Transverse colon (tissue), 4 donors: ENCODE results near the gene RHOB. TPM values are rescaled to one million over a fixed set of nuclear protein-coding genes. Genes with fewer than 3 reads are reported as not detected.

Experiments used
- DNase-seq: peaks from one replicate; pipeline ENCODE4 v3.0.0-alpha.2; 2019
- H3K27ac ChIP-seq, 4 donors: fragments of 200-600 bp; sonication (generic); 2 replicates each; pipeline ENCODE4 v1.5.1; 2016 to 2018; ENCODE audit warnings: inconsistent platforms in 4 of 4
- H3K27me3 ChIP-seq: fragments of 200-600 bp; sonication (generic); 2 replicates; pipeline ENCODE4 v1.5.1; 2017; ENCODE audit warnings: inconsistent platforms
- H3K36me3 ChIP-seq, 4 donors: fragments of 200-600 bp; sonication (generic); 2 replicates each; pipeline ENCODE4 v1.5.1; 2017 to 2019; ENCODE audit warnings: inconsistent platforms in 4 of 4
- H3K4me1 ChIP-seq, 4 donors: fragments of 200-600 bp; sonication (generic); 2 replicates each; pipeline ENCODE4 v1.5.1; 2017 to 2020; ENCODE audit warnings: inconsistent platforms in 4 of 4
- H3K4me3 ChIP-seq, 4 donors: fragments of 200-600 bp; sonication (generic); 1 replicate in 1 of 4; 2 replicates in 3 of 4; pipeline versions ENCODE4 v1.5.1 to v1.6.1; 2017 to 2019; ENCODE audit warnings: inconsistent platforms in 4 of 4
- H3K9me3 ChIP-seq, 2 donors: fragments of 200-600 bp; sonication (generic); 2 replicates each; pipeline ENCODE4 v1.5.1; 2017 to 2019; ENCODE audit warnings: inconsistent platforms in 2 of 2
- EP300 ChIP-seq: sonication (generic); formaldehyde crosslinking; IDR thresholded peaks from one replicate; pipeline ENCODE4 v1.6.1; 2017; ENCODE audit warnings: antibody characterized with exemption, low read depth
- WGBS, 2 donors: methylation state at CpG; one replicate each; pipeline ENCODE4 v1.1.5; 2018; ENCODE audit warnings: low coverage in 1 of 2; 5-methylcytosine and 5-hydroxymethylcytosine counted together
- in situ Hi-C, 4 donors: fragments of 200-750 bp; cut with MboI; loops; one replicate each; pipeline versions ENCODE4 v1.15.0 to v1.15.1; 2017; ENCODE audit warnings: low sequenced_read_pairs in 3 of 4, low pct_ligation_motif_present in 1 of 4, low pct_unique_long_range_greater_than_20kb in 1 of 4
- intact Hi-C: fragments of 100-400 bp; cut with DNase I; formaldehyde crosslinking; loops from one replicate; pipeline ENCODE4 v1.15.1; 2023; ENCODE audit warnings: low total_unique reads
- small RNA-seq, 4 donors: library from RNA; depleted of rRNA; stranded (forward); fragments of <200 nt; gene quantifications; one replicate each; pipeline ENCODE3, GENCODE V24; 2016
- total RNA-seq, 4 donors: library from RNA; depleted of rRNA; stranded (reverse); fragments of >200 nt; gene quantifications; one replicate each; pipeline ENCODE4 v1.1.0, GENCODE V29; 2016

Gene RHOB
- total RNA-seq, 4 donors from 2014 or later: 360 to 732 (median 532) TPM

DNA sequence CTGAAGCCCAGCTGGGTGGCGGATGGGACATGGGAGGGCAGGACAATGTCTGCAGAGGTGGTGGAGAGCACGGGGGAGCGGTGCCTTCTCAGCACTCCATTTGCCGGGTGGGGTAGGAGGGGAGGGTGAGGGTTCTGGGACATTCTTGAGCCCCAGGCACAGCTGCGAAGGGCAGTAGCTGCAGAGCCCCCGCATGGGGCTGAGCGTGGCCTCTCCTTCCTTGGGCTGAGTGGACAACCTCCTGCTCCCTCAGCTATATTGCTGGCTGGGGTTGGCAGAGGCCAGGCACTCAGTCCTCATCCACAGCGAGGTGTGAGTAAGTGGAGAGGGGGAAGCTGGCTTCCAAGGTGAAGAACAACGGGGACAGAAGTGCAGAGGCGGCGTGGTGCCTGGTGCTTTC is 50.1 kb downstream of the RHOB start:
- no peak overlapping the region for H3K4me3 ChIP-seq
- no peaks in the 10 kb centered on the region for H3K9me3 ChIP-seq
- TF ChIP-seq EP300: no peak
- no peak for DNase-seq
- intact Hi-C loops: no loop called here
- H3K4me1 ChIP-seq: peaks cover 0 to 6% (median 3%) of the 10 kb centered on the region in 4 donors
- H3K27me3 ChIP-seq: no peaks in the 10 kb centered on the region
- in situ Hi-C loops: no loop called here
- 93% methylated on average over 11 of the region's 11 CpGs; no CpG with 5 or more reads in 1 of the 2 donors for WGBS, 2 donors
- no peak overlapping the region for H3K27ac ChIP-seq
- no peaks in the 10 kb centered on the region for H3K36me3 ChIP-seq

Small RNA genes within 50 kb of the gene (small RNA-seq; reads per million reads assigned to genes)
- gene RF00019 (0 reads per million in 4 donors), gene RNA5SP86 (0 reads per million in 4 donors)

Other genes with a start within 250 kb of the RHOB start
- gene SDC1, start 221.9 kb upstream of the RHOB start, total RNA-seq: 100 to 1,000 TPM; 103 to 192 (median 127) TPM
- 10 to 100 TPM; 62.5 to 92.7 (median 70.5) TPM for gene PUM2, start 96.2 kb upstream of the RHOB start, total RNA-seq
- 10 to 100 TPM; 29.5 to 44.2 (median 33.1) TPM for gene HS1BP3, start 204.0 kb downstream of the RHOB start, total RNA-seq
- gene GDF7, start 220.1 kb downstream of the RHOB start, total RNA-seq: 1 to 10 TPM in 1 of 4 donors, under 1 TPM in 3; 0.20 to 1.1 (median 0.58) TPM